Kasumi-1 (cell line): ENCODE measurements around the gene SMAD5.

Source experiments
- DNase-seq, 2 experiments: peaks; one replicate each; lab custom pipeline; 2025; lab: John Stamatoyannopoulos, UW

Gene SMAD5

GRCh38 chr5:136197462-136198142 is 65.0 kb downstream of the SMAD5 start:
- no peak for DNase-seq

DNA sequence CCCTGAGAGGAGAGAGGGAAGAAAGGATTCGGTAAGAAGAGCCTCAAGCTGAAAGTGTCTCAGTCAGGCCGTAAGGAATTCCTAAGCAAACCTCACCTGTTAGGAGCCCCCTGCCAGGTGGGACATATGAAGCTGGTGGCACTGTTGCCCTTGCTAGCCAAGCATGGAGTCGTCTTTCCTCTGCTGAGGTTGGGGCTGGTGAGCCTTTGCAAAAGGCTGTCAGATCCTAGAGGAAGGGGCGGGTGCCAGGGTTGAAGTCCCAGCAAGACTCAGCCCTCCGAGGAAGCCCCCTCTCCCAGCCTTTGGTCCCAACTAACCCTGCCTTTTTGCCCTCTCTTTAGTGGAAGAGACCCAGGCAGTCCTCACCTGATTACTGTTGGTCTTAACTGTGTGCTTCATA is 65.8 kb downstream of the SMAD5 start:
- DNase-seq = no peak

- no peak for DNase-seq
Measured at GRCh38 chr5:136199408-136199807, 66.8 kb downstream of the SMAD5 start.

DNA sequence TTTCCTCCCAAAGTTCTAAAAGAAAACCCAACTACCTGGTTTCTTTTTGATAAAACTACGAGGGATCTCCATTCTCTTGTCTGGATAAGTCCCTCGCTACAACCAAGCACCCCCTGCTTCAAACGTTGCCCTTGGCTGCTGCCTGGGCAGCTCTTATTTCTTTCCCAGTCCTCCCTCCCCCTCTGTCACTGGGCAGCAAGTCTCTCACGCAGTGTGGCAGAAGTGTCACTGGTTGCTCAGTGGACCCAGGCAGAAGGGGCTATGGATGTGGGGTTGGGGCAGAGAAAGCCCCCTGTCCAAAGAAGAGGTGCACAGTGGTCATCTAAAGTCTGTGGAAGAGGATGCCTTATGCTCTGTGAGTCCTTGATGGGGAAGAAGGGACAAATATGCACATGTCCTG is 67.5 kb downstream of the SMAD5 start:
- DNase-seq = no peak

DNA sequence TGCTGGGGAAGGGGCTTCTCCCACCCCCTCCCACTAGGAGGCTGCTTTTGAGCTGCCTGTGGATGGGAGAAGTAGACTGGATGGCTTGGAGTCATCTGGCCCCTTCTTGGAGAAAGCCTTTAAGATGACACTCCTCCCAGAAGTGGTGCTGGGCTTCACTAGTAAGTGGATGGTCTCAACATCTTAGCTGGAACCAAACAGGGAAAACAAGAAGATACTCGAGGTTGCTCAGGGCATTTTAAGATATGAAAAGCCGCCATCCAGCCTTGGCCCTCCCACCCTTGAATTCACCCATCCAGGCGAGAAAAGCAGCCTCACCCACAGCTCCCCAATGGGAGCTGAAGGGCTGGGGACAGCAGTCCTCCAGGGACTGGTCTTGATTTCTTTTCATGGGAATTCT is 68.1 kb downstream of the SMAD5 start:
- no peak for DNase-seq

- no peak for DNase-seq
Measured at GRCh38 chr5:136201870-136202269, 69.2 kb downstream of the SMAD5 start.

- DNase-seq = no peak
Measured at GRCh38 chr5:136202469-136203205, 70.0 kb downstream of the SMAD5 start.

GRCh38 chr5:136203303-136203922 is 70.8 kb downstream of the SMAD5 start:
- DNase-seq = no peak

DNA sequence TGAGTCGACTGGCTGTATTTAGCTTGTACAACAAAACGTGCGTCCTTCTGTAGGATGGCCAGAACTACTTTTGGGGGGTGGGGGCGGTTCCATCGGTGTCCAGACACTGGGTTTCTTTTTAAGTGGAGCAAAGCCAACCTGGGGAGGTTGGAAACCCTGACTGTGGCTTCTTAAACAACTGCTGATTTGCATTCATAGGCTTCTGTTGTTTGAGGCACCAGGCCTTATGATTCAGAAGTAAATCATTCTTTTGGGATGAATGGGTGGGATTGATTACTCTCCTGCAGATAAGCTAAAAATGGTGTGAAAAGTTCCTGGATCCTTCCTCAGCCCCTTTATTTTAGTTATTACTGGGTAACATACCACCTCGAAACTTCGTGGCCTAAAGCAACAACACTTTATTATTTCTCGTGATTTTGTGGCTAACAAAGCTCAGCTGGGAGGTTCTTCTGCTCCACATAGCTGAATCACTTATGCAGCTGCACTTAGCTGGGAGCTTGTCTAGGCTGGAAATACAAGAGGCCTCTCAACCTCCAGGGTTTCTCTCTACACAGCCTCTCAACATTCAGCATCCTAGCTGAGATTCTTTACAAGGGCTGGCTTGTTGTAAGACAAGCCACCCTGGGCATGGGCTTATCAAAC is 72.5 kb downstream of the SMAD5 start:
- no peak for DNase-seq

- DNase-seq = no peak
Measured at GRCh38 chr5:136205941-136206340, 73.3 kb downstream of the SMAD5 start.

DNA sequence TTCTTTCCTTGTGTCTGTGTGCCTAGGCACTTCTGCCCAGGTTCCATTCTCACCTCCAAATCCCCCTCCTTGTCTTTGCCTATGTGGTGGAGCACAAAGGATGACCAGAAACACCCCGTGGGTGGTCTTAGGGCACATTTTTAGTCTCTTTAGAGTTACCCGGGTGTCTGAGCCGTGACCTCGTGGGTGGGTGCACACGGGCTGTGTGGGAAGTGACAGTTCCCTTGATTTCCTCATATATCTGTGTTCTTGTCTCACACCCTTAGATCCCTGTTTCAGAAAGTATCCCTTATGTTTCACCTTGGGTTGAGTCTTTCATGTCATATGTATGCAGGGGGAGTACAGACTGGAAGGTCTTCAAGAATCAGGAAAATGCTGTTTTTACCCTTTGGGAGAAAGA is 73.7 kb downstream of the SMAD5 start:
- DNase-seq = no peak

DNA sequence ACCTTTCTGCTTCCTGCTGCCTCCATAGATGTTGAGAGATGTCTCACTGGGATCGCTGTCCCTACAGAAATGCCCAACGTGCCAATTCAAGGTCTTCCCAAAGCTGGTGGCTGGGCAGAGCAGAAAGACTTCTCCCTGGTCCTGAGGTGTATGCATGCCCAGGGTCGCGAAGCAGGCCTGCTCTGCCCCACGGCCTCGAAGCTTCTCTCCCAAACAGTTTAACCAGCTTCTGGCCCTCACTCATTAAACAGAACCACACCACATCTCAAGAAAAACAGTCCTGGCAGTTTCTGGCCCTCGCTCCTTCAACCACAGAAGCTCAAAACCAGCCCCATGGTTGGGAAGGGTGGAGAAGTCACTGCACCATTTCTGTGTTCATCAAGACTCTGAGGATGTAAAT is 75.0 kb downstream of the SMAD5 start:
- DNase-seq = no peak

- peak; percentile 72 to 73 for DNase-seq
Measured at GRCh38 chr5:136208916-136209315, 76.3 kb downstream of the SMAD5 start.

GRCh38 chr5:136209346-136209910 is 76.8 kb downstream of the SMAD5 start:
- no peak for DNase-seq

DNA sequence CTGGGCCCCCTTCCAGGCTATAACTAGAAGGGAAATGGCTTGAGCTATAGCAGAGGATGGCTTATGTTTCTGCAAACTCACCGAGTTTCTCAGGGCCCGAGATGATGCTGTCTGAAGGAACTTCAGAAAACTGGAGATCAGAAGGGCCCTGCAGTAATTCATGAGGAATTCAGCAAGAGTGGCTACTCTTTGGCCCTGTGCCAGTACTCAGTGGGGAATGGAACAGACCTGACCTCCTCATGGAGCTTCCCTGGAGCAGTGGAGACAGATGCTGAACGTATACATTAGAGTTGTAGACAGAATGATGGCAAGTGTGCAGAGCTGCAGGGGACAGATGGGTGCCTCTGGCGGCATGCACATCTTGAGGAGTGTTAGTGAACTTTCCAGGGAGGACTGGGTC is 77.6 kb downstream of the SMAD5 start:
- no peak for DNase-seq

DNA sequence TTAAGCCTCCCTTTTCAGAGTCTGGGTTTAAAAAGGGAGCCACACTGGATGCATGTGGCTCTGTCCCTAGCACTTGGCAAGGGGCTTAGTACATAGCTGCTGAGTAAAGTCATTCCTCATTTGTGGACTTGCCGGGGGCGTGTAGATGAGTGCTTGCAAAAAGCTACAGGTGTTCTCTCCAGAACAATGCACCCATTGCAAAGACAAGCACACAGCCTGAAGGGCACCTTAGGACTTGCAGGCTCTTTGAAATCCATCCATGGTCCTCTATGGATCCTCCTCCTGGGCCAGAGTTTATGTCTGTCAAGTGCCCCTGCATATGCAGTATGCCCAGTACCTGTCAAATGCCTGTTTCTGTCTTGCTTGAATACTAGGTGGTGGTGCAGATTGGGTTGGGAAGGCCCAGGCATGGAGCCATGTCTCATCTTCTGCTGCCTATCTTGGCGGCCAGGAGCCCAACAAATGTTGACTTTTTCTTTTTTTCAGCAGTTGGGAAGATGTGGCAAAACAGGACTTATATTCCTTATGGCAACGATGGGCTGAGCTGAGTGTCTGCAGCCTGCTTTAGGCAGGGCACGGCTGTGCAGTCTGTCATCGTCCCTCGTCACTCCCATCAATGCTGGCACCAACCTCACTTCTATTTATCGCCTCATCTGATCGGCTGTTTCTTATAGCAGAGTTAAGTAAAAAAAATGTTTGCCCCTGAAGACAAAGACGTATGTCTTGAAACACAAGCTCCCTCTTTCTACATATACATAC is 78.8 kb downstream of the SMAD5 start:
- DNase-seq = no peak

DNA sequence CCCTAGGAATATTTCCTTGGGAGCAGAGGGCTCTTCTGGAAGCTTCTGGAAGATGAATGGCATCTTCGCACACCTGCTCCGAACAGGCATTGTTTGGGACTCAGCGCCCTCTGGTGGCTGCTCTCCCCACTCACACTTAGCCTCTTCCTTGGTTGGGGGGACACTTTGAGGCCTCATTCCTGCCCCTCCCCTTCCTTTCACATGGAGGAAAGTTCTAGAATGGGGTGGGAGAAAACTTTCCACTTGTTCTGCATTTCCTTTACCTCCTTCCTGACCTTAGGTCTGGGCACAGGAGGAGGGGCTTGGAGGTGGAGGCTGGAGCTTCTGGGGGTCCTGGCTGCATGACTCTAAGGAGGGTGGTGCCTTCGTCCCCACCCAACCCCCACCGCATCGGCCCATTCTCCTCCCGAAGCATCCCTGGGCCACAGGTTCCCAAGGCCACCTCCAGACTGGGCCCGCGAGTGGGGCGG is 79.6 kb downstream of the SMAD5 start:
- DNase-seq = peak; percentile 27 to 55

DNA sequence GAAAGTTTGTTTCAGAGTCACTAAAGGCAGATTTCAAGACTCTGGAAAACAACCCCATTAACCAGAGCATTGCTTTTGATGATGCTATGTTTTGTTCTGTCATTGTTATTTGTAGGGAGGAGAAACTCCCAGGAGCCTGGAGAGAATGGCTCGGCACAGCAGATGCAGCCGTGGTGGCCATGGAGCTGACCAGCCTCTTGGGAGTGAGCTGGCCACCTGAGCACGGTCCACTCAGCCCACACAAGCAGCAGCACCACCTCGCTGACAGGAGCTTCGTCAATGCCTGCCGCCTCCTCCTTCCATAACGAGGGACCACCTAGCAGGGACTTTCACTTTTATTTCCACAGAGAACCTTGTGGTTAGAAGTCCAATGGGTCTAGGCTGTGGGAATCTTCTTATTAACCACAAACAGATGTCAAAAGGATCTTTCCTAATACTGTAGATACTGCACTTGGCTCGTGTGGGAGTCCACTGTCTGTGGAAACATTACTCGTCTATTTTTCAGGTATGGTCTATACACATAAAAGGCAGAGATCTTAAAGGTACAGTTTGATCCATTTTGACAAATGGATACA is 81.4 kb downstream of the SMAD5 start:
- DNase-seq = no peak

GRCh38 chr5:136215812-136216211 is 83.2 kb downstream of the SMAD5 start:
- no peak for DNase-seq

GRCh38 chr5:136216230-136216629 is 83.6 kb downstream of the SMAD5 start:
- DNase-seq = no peak

GRCh38 chr5:136221340-136221739 is 88.7 kb downstream of the SMAD5 start:
- DNase-seq = no peak
